HG02623 (cell line): ENCODE results near the gene GID8.

Source experiments
- ATAC-seq: cut with Tn5 transposase; IDR thresholded peaks from one replicate; pipeline ENCODE4 v1.9.1; 2021; ENCODE audit warnings: moderate library complexity; ENCODE audit not compliant: unreplicated experiment

GID8 gene

DNA sequence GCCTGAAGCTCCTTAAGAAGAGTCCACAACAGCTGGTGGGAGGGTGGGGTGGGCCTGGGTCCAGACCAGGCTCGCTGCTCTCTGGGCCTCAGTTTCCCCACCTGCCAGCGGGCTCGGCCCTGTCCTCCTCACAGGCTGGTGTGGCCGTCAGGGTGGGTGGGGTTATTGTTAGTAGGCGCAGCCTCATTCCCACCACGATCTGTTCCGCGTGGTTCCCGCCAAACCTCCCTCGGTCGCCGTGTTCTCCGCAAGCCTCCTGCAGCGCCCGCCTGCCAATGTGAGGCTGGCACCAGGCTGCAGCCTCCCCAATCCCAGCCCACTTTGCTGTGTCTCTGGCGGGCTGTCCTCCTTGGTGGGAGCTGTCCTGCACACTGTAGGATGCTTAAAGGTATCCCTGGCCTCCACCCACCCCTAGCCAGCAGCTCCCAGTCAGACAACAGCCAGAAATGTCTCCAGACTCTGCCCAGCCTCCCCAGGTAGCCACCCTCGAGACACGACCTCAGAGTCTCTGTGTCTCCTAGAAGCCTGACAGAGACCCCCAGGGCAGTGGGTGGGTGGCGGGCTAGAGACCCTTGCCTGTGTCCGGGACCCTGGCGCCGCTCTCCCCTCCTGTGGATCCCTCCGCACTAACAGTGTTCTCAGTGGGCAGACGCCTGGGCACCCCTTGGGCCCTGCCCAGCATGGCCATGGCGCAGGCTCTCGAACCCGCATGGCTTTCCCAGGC is 29.8 kb downstream of the GID8 start:
- no peak for ATAC-seq

DNA sequence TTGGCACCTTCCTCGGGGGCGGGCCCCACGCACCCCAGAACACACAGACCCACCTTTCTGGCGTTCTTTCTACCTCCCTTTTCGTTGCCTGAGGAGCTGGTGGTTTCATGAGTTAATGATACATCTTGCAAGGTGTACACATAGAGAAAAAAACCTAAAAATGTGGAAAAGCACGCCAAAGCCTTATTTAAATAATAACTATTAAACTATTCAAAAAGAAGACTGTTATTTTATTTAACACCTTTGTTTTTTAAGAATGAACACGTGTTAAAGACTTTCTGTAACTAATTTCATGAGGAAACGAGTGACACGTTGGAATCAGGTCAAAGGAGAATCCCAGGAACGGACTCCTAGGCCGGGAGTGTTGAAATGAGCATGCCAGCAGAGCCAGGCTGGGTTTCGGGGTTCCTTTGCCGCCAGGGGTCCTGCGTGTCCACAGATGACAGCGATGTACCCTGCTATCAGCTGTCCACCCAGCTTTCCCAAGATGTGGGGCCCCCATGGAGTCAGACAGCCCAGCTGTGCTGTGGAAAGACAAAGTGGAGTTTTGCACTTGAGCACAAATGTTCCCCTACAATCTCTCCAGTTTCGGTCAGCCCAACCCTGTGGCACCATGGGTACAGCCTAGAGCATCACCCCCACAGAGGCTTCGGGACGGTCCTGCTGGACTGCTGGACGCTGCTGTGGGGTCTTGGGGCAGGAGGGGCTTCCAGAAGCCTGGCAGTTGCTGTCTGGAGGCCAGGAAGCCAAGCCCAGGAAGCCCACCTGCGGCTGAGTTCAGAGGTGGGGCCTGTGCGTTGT is 30.6 kb downstream of the GID8 start:
- no peak for ATAC-seq

DNA sequence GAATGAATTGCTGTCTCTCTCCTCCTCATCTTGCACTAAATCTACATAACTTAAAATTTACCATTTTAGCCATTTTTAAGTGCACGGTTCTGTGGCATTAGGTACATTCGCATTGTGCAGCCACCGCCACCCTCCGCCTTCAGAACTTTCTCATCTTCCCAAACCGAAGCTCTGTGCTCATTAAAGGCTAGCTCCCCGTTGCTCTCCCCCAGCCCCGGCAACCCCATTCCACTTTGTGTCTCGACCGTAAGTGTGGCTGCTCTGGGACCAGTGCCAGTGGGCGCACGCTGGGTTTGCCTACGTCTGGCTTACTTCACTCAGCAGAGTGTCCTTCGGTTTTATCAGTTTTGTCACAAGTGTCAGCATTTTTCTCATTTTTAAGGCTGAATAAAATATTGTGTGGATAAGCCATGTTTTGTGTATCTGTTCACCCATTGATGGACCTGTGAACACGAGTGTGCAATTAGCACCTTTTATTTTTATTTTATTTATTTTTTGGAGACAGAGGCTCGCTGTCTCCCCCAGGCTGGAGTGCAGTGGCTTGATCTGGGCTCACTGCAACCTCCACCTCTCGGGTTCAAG is 31.3 kb downstream of the GID8 start:
- ATAC-seq: no peak

DNA sequence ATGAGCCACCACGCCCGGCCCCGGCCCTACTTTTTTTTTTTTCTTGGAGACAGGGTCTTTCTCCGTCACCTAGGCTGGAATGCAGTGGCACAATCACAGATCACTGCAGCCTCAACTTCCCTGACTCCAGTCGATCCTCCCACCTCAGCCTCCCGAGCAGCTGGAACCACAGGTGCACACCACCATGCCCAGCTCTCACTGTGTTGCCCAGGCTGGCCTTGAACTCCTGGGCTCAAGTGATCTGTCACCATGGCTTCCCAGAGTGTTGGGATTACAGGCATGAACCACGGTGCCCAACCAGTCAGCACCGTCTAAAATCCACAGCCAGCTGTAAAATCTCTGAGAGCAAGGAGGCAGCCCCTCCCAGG is 32.0 kb downstream of the GID8 start:
- no peak for ATAC-seq

DNA sequence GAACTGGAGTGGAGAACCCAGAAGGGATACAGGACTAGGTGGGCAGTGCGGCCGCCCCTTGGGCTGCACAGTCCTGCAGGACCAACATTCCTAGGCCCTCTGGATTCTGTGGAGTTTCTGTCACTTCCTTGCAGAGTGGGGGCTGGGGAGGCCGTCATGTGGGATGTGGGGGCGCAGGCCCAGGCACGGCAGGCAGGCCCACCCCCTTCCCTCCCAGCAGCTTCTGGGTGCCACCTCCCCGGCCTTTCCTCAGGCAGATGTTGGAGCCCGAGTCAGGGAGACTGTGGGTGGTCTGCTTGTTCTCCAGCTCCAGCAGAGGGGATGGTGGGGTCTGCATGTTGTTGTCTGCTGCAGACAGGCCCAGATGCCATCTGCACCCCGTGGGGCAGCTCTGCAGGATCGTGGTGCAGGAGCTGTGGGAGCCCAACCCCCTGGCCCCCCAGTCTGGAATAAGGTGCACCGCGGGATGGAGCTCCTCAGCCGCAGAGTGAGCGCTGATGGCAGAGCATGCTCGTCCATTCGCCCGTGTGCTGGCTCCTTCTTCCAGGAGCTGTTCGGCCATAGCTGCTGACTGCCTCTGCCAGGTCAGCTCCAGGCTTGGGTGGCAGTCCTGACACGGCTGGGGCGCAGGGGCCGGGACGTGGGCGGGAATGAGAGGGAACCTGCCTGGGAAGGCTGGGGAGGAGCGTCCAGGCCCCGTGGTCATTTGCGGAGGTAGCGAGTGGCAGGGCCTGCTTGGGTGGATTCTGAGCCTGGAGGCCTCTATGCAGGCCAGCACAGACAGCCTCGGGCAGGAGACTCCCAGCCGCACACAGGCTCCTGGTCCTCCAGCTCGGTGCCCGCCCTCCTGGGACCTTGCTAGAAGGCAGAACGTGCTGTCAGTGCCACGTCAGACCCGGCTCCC is 32.6 kb downstream of the GID8 start:
- no peak for ATAC-seq

DNA sequence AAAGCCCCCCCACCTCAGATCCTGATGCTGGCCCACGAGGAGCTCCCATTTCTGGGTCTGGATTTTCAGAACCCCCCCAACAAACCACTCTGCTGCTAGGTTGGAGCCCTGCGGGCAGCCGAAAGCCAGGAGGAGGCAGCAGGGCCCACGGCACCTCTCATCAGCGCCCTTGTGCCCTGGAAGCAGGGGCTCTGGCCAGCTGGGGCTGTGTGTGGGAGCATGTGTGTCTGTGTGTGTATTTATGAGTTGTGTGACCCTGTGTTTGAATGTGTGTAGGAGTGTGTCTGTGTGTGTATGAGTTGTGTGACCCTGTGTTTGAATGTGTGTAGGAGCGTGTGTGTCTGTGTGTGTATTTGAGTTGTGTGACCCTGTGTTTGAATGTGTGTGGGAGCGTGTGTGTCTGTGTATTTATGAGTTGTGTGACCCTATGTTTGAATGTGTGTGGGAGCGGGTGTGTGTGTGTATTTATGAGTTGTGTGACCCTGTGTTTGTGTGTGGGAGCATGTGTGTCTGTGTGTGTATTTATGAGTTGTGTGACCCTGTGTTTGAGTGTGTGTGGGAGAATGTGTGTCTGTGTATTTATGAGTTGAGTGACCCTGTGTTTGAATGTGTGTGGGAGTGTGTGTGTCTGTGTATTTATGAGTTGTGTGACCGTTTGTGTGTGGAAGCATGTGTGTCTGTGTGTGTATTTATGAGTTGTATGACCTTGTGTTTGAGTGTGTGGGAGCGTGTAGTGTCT is 33.4 kb downstream of the GID8 start:
- no peak for ATAC-seq

DNA sequence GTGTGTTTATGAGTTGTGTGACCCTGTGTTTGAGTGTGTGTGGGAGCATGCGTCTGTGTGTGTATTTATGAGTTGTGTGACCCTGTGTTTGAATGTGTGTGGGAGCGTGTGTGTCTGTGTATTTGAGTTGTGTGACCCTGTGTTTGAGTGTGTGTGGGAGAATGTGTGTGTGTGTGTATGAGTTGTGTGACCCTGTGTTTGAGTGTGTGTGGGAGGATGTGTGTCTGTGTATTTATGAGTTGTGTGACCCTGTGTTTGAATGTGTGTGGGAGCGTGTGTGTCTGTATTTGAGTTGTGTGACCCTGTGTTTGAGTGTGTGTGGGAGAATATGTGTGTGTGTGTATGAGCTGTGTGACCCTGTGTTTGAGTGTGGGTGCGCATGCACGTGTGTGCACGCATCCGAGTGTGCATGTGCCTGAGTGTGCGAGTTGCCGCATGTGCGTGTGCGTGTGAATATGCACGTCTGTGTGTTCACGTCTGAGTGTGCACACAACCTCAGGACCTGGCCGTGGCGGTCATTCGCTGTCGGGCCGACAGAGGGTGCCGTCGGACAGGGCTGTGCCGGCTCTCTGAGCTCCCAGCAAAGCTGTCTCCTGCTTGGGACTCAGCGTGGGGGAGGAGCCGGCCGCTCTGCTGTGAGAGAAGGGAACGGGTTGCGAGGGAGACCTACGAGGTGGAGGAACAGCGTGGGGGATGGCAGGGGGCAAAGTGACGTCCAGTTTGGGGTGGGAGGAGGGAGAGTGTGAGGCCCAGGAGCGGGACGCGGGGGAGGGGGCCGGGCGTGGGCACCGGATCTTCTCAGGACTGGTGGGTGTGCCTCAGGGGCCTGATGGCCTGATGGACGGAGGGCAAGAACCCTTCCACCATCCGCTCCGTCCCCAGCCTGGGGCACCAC is 34.2 kb downstream of the GID8 start:
- ATAC-seq: peak; percentile 70

DNA sequence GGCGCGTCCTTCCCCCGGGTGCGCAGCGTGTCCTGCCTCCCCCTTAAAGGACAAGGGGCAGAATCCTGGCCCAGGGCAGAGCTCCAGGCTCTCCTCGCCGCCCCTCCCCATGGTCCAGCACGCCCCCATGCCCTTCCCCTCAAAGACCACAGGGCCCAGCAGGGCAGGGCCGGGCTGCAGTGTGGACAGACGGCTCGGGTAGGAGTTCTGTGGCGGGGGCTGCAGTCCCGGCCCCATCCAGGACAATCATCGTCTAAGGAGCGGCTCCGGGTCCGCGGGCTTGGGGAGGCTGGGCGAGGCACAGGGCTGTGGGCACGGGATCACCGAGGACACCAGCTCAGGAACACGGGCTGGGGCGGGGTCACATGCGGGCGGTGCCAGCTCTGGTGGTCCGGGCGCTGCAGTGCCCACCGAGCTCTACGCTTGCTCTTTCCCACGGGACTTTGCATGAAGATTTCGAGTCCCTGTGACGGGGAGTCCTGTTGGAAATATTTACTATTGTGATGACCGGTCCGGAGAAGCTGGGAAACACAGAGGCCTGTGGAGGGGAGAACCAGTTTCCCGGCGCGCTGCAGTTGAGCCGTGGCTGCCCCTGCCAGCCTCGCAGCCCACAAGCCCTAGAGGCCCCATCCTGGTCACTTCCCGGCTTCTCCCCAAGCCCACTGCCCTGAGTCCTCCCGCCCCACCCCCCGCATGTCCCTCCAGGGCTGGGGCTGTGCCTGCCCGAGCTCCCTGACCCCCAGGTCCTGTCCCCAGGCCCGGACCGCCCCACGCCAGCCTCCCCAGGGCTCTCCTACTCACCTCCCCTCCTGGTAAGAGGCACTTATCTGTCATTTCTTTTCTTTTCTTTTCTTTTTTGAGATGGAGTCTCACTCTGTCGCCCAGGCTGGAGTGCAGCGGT is 35.1 kb downstream of the GID8 start:
- ATAC-seq: no peak

DNA sequence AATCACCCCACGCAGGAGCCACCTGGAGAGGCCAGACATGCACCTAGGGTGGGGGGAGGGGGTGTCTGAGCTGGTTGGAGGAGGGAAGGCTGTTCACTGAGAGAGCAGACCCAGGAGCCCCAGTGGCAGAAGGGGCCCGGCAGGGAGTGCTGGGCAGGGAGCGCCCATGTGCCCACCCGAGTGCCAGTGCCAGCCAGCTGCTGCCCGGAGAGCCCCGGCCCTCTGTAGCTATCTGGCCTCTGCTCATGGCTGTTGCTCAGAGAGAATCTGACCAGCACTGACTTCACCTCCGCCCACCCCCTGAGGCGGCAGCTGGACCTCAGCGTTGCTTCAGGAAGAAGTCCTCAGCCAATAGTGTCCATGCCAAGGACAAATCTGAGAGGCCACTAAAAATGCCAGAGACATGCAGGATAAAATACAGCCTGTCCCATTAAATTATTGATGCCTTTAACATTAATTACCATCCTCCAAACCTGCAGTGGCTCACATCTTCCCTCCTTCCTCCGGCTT is 37.4 kb downstream of the GID8 start:
- ATAC-seq: no peak

DNA sequence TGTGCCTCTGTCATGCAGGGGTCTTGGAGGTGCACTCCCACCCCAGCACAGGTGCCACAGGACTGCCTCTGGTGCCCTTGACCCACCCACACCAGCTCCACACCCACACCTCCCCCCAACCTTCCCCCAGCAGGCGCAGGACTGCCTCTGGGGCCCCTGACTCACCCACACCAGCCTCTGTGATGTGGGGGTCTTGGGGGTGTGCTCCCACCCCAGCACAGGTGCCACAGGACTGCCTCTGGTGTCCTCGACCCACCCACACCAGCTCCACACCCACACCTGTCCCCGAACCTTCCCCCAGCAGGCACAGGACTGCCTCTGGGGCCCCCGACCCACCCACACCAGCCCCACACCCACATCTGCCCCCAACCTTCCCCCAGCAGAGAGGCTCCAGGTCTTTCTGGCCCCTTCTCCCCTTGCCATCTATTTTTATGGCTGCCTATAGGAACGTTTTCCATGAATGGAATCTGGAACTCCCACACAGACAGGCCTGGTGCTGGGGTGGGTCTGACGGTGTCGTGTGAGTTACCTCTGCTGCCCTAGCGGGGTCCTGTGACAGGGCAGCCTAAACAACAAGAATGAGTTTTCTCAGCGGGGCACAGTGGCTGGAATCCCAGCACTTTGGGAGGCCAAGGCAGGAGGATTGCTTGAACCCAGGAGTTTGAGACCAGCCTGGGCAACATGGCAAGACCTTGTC is 38.0 kb downstream of the GID8 start:
- ATAC-seq: no peak

DNA sequence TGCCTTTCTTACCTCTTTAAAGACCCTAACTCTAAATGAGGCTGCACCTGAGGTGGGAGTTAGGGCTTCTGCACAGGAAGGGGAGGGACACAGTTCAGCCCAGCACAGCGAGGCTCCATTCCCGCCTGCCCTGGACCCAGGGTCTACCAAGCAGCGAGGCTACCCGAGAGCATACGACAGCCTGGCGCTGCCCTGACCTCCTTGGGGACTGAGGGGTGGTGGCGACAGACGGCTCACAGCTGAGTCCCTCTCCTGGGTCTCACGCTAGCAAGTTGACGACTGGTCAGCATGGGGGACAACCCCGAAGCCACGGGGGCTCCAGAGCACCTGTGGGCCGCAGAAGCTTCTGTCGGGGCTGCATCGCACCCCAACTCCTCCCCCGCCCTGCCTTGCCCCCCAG is 38.9 kb downstream of the GID8 start:
- ATAC-seq: no peak

DNA sequence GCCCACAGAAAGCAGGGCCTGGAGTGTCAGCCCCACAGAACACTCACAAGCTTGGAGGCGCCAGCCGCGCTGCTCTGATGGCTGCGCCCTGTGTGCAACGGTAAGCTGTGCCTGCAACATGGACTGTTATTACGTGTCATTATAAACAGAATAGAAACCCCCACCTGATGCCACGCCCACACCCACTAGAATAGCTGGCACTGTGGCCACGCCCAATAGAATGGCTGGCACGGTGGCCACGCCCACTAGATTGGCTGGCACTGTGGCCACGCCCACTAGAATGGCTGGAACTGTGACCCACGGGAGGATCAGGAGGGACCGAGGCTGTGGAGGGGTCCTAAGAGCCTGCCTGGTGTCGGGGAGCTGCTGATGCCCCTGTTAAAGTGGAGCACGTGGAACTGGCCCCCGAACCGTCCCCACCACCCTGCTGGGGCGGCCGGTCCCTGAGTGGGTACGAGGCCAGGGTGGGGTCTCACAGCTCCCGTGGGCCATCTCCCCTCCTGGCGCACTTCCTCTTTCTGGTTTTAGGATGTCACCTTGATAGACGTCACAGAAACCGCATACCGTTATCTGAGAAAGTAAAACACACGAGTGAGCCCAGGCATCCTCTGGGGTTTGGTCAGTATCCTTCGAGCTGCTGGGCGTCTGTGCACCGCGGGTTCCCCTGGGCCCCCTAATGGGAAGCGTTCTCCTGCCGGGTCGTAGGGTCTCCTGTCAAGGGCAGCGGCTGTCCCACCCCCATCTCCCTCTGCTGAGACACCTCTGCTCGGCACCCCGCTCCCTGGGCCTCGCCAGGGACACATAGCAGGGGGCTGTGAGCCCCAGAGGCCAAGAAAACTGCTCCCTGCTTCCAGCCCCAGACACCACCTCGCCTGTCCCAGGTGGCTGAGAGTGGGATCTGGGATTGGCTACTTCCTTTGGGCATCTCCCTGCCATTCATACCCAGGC is 39.9 kb downstream of the GID8 start:
- ATAC-seq: peak; percentile 46

DNA sequence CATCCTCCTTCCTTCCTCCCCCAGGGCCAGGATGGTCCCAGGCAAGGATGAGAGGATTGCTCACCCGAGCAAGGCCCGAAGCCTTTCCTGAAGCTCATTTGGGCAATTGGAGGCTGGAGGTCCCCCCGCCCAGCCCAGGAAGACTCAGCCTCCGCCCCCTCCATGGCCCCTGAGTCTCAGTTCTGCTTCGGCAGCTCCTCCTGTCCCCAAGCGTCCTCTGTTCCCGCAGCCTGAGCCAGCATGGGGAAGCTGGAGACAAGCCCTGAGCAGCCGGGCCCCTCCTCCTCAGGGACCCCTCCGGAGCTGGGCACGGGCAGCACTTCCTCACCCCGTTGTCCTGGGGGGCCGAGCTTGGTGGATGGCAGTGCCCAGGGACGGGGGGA is 40.6 kb downstream of the GID8 start:
- no peak for ATAC-seq

DNA sequence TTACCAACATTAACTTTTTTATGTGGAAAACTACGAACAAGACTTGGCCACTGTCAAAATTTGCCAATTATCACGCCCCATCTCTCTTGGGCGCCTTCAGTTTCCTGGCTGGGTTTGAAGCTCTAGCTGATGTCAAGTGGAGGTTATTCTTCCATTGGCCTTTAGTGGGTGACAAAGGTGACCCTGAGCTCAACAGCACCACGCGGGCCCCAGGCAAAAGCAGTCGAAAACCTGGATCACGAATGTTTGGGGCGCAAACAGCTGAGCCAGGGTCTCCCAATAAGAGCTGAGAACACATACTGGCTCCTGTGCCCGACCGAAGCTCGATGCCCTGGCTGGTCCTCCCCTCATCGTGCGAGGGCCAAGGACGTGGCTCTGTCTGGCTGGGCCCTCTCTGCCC is 41.4 kb downstream of the GID8 start:
- no peak for ATAC-seq

DNA sequence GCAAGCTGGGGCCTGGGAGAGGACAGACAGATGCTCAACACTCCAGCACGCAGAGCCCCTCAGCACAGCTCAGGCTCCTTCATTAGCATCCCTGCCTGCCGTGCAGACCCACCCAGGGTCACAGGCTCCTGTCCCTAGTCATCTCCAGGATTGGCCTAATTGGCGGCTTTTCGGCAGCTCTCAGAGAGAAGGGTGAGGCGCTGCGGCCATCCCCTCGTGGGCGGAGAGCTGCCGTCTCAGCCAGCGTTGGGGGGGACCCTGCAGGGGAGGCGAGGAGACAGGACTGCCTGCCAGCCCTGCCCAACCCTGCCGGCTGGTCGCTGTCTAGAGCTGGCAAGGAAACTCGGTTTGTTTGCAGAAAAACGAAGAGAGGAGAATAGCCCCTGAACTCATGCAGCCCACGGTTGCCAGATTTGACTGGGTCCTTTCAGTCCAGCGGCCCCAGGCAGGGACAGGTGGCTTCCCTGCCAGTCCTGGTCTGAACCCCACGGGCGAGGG is 42.0 kb downstream of the GID8 start:
- ATAC-seq: no peak

DNA sequence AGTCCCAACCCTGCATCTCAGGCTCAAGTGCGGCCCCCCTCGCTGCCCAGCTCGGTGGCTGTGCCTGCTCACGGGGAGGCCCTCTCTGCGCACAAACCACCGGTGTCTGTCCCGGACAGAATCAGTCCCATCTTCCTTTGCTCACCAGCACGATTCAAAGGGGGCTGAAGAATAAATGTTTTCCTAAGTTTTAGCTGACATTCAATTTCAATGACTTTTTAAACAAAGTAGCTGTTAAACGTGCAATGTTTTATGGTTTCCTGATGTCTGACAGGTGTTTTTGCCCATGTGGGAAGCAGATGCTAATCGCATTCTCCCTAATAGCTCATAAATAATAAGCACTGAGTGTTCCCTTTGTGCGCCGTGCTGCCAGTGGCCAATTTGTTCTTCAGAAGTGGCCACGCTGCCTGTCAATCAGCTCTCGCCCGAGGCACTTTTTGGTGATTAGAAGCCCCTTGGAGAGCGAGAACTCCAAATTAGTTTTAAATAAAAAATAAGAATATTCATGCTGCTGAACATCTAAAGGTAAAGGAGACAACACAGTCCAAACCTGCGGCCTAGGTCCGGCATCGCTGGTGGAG is 42.5 kb downstream of the GID8 start:
- no peak for ATAC-seq
